HFFc6 (cell line): ENCODE measurements around the gene S100A7. TPM values are rescaled to one million over a fixed set of nuclear protein-coding genes. Genes with fewer than 3 reads are reported as not detected.
A peak's percentile ranks its signal among the peaks of the same experiment; 100 is the strongest.

ENCODE experiments used
- DNase-seq: peaks from one replicate; pipeline ENCODE4 v3.0.0-alpha.2; 2018
- H3K27ac Mint-ChIP-seq: 2 replicates; pipeline ENCODE4 v1.8.0; 2020; ENCODE audit warnings: mild to moderate bottlenecking, mixed read lengths
- H3K27me3 Mint-ChIP-seq: 2 replicates; pipeline ENCODE4 v1.8.0; 2021; ENCODE audit warnings: mild to moderate bottlenecking, moderate library complexity, mixed read lengths; ENCODE audit not compliant: insufficient read depth
- H3K36me3 Mint-ChIP-seq: 2 replicates; pipeline ENCODE4 v1.8.0; 2021; ENCODE audit warnings: low read depth, mixed read lengths
- H3K4me1 Mint-ChIP-seq: 2 replicates; pipeline ENCODE4 v1.8.0; 2020; ENCODE audit warnings: low read depth, mixed read lengths
- H3K4me3 Mint-ChIP-seq: 2 replicates; pipeline ENCODE4 v1.8.0; 2020; ENCODE audit warnings: mild to moderate bottlenecking, moderate library complexity, mixed read lengths
- H3K9me3 Mint-ChIP-seq: 2 replicates; pipeline ENCODE4 v1.8.0; 2020; ENCODE audit warnings: mild to moderate bottlenecking, mixed read lengths
- CTCF ChIP-seq: fragments of 200-600 bp; sonication (generic); IDR thresholded peaks from 2 replicates; pipeline ENCODE4 v1.5.0; 2021; ENCODE audit warnings: antibody characterized with exemption, mild to moderate bottlenecking
- total RNA-seq, 6 experiments: library from RNA; stranded (reverse); fragmentation: NEBNext Ultra II Directional; extraction: Animal tissue kit (Norgen Biotek cat#: 25700); gene quantifications; 2 replicates in 1 of 6; 3 replicates in 5 of 6; pipeline ENCODE4 v1.2.3, GENCODE V29; 2021

Gene S100A7
- total RNA-seq, 6 experiments from 2014 or later = not detected

- no peak for DNase-seq
- peaks cover 61% of the 10 kb centered on the region for H3K4me1 Mint-ChIP-seq
- H3K9me3 Mint-ChIP-seq = no peaks in the 10 kb centered on the region
- H3K27me3 Mint-ChIP-seq = peaks cover 2% of the 10 kb centered on the region; the same call in 1 of the 2 replicates
- H3K27ac Mint-ChIP-seq = peak overlapping the region; percentile 86
- TF ChIP-seq CTCF = no peak
- no peaks in the 10 kb centered on the region for H3K36me3 Mint-ChIP-seq
- H3K4me3 Mint-ChIP-seq = peak overlapping the region; percentile 50
Observed at GRCh38 chr1:153506386-153506785, 45.9 kb upstream of the S100A7 start.

GRCh38 chr1:153505576-153505975 lies 45.1 kb upstream of the S100A7 start:
- Mint-ChIP-seq H3K4me3 (no peak overlapping the region), H3K9me3 (no peaks in the 10 kb centered on the region), H3K27me3 (peaks cover 2% of the 10 kb centered on the region), H3K27ac (peak overlapping the region; percentile 31; the same call in 1 of the 2 replicates), H3K4me1 (peaks cover 53% of the 10 kb centered on the region), H3K36me3 (no peaks in the 10 kb centered on the region)
- TF ChIP-seq CTCF = no peak
- DNase-seq = no peak

- Mint-ChIP-seq H3K4me1 (peaks cover 38% of the 10 kb centered on the region), H3K9me3 (no peaks in the 10 kb centered on the region), H3K27me3 (peaks cover 2% of the 10 kb centered on the region; the same call in 1 of the 2 replicates), H3K4me3 (no peak overlapping the region), H3K27ac (no peak overlapping the region), H3K36me3 (no peaks in the 10 kb centered on the region)
- no peak for TF ChIP-seq CTCF
- no peak for DNase-seq
Observed at GRCh38 chr1:153503766-153504165, 43.3 kb upstream of the S100A7 start.

- no peaks in the 10 kb centered on the region for H3K4me1 Mint-ChIP-seq
- no peak for TF ChIP-seq CTCF
- H3K27me3 Mint-ChIP-seq = peaks cover 7% of the 10 kb centered on the region
- H3K9me3 Mint-ChIP-seq = no peaks in the 10 kb centered on the region
- no peaks in the 10 kb centered on the region for H3K36me3 Mint-ChIP-seq
- no peak overlapping the region for H3K27ac Mint-ChIP-seq
- no peak overlapping the region for H3K4me3 Mint-ChIP-seq
- DNase-seq = no peak
Observed at GRCh38 chr1:153498746-153499145, 38.3 kb upstream of the S100A7 start.

DNA sequence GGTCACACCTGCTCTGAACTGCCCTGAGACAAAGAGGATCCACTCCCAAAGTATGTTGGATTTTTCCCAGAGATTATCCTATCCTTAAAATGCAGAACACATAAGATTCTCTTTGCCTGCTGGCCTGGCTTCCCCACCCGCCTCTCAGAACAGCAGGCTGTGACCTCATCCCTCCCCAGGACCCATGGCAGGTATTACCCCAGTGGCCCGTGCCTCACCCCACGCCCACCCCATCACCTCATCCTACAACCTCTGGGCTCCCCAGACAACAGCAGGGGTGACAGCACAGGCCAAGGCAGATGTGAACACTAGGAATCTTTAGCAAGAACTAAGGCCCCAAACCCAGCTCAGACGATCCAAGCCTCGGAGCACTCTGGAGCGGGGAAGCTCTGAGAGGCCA lies 35.1 kb upstream of the S100A7 start:
- Mint-ChIP-seq H3K9me3 (no peaks in the 10 kb centered on the region), H3K4me1 (peaks cover 14% of the 10 kb centered on the region), H3K27ac (no peak overlapping the region), H3K27me3 (peaks cover 7% of the 10 kb centered on the region), H3K4me3 (no peak overlapping the region), H3K36me3 (no peaks in the 10 kb centered on the region)
- no peak for DNase-seq
- TF ChIP-seq CTCF = no peak
